GM21528 (cell line): ENCODE data around the gene SESN1.

Experiments used
- ATAC-seq: cut with Tn5 transposase; IDR thresholded peaks from one replicate; pipeline ENCODE4 v1.9.1; 2021; ENCODE audit warnings: mild to moderate bottlenecking, moderate library complexity; ENCODE audit not compliant: unreplicated experiment, low FRiP score

SESN1 gene

DNA sequence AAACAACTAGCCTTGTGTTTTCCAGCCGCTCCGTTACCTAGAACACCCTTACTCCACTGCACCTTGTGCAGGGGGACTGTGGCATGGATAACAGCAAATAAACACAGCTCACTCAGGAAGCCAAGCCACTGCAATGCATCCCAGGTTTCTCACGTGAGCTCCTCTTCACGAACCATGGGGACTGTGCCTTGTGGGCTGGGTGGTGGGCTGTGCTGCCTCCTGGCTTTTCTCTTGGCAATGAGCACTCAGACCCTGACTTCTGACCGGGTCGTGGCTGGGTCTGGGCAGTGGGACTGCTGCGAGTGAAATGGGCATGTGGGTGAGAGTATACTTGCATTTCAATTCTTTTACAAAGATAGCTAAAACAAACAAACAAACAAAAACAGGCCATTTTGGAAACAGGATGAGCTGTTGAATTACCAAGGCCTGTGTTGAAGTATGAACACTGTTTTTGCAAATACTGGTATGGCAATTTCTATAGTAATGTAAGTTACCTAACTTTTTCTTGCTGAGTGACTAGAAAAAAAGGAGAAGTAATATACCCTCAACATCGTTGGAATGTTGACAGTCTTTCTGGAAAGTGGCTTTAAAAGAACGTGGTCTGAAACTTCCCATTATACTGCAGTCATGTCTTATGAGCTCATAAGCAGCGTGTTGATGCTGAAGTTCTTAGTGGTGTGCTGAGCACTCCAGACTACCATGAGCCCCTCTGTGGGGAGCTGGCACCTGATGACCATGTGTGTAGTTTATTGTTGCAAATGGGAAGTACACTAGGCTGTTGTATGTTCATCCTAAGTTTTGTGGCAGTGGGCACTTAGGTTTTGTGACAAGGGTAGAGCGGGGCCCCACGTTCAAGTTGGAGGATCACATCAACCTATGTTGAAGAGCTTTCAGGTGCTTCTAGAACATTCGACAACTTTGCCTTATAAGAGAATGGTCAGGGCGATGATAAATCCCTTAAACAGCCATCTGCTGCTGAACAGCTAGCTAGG lies 126.0 kb downstream of the SESN1 start:
- ATAC-seq = no peak

DNA sequence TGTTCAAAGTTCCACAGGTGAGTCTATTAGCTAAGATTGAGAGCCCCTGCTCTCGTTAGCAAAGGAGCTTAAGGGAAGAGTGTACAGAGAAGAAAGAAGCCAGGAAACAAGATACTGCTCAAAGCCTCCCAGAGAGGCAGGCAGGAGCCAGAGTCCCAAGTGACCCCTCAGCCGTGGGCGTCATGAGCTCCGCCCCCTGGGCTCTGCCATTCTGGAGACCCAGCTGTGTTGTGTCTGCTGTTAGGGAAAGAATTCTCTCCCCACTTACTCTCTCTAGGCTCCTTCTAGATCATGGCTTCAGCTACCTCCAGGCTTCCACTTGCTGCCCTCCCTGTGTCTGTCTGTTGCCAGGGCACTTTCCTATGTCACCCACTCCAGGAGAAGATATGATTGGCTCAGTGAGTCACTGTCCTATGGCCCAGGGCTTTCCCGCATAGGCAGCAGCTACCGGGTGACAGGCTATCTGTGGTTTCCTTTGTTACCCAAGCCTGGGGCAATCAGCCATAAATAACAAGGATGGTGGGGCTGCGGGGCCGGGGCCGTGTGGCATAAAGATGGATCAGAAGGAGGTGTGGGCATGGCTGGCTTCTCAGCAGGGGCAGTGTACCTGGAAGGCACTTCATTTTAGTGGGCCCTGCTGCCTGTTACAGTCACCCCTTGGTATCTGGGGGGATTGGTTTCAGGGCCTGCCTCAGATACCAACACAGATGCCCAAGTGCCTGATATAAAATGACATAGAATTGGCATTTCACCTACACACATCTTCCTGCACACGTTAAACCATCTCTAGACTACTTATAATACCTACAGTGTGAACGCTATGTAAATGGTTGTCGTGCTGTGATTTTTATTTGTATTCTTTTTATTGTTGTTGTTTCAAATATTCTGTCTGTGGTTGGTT lies 127.5 kb downstream of the SESN1 start:
- no peak for ATAC-seq

DNA sequence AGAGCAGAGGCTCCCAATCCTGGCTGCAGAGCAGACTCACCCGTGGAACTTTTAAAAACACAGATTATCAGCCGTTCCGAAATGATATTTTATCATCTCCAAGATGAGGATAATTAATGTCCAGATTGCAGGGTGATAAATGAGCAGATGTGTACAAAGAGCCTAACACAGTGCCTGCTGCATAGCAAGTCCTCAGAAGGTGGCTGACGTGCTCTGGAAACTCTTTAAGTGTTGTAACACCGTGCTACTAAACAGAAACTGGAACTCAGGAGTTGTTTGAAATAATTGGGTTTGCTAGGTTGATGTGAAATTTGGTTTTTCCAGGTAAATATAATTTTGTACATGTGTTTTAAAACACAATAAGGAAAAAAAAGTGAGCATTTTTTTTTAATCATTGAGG lies 128.4 kb downstream of the SESN1 start:
- ATAC-seq = no peak

DNA sequence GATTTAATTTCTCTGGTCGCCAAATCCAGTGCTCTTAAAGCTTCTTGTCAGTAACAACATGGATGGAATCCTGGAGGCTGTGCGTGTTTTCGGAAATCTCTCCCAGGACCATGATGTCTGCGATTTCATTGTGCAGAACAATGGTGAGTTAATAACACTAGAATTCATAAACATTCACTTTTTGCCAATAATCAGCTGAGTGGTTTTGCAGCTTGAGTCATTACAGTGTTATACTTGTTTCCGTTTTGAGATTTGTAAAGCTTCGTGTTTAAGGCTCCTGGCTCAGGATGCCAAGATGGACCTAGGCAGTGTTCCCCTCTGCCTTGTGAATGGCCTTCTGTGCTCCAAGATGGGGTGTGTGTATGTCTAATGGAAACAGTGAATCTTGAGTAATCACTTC lies 132.7 kb downstream of the SESN1 start:
- ATAC-seq = no peak

DNA sequence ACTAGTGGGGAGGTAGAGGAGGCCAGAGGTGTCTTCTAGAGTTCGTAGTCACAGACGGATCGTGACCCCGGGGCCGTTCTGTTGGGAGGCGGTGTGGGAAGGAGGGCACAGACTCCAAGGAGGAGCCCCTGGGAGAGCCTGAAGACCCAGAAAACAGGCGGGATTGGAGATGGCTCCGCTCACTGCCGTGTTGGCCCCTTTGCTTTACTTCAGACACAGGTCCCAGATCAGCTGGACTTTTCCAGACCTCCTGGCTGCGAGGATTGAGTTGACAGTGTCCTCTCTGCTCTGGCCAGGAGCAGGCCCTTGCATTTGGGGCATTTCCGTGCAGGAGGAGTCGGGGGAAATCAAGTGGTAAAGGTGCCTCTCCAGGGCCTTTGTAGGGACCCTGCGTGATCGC lies 133.6 kb downstream of the SESN1 start:
- ATAC-seq = no peak

DNA sequence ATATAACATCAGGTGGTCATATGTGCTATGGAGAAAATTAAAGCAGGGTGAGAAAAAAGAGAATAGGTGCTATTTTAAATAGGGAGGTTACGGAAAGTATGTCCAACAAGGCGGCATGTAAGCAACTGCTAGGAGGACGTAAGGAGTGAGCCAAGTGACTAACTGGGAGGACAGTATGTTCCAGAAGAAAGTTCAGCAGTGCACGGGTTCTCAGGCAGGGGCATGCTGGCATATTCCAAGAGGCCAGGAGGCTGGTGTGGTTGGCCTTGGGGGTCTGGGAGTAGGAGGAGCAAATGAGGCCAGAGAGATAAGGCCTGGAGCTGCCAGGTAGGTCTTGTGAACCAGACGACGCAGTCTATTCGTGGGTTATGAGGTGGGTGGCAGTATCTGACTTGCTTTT lies 134.0 kb downstream of the SESN1 start:
- no peak for ATAC-seq

DNA sequence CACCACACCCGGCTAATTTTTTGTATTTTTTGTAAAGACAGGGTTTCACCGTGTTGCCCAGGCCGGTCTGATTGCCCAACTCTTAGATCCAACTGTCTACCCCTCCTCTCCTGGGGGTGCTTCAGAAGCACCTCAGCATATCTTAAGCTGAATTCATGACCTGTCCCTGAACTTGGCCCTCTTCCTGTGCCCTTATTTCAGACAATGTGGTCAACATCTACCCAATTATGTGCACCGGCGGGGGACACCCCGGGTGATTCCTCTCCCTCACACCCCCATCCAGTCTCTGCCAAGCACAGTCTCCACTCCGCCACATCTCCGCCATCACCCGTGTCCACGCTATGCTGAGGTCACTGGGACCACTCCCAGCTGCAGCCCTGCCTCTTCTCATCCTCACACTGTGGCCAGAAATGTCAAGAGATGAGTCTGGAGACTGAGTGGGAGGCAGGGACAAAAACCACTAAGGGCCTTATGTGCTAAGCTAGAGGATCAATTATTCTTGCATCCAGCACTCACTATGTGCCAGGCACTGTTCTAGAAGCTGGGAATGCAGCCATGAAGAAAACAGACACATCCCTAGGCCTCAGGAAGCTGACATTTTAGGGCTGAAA lies 134.6 kb downstream of the SESN1 start:
- no peak for ATAC-seq

DNA sequence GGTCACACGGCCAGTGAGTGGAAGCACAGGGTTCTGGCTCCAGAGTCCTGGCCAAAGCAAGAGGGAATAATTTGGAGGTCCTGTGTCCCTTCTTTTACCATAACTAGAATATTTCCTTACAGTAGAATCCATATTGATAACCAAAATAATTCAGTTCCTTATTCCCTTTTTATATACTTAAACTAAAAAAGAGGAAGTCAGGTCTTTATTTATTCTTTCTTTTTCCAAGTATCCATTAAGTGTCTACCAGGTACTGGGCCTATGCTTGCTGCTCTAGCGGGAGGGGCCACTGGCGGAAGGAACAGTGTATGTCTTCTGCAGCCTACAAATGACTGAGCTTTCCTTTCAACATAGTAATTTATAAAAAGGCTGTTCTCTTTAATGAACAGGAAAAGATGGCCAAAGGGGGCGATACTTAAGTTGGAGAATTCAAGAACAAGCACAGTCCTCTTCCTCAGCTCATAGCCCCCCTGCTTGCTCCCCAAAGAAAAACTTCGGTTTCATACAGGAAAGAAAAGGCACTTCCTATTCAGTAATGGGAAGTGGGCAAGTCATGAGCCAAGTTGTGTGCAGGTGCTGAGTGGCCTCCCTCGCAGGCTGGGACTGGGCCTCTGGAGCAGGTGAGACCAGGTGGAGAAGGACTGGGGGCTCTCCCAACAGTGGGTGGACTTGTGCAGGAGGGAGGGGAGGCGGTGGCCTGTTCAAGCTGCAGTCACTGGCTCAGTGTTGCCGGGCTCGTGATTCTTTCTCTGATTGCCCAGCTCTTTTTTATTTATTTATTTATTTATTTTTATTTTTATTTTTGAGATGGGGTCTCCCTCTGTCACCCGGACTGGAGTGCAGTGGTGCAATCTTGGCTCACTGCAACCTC lies 135.5 kb downstream of the SESN1 start:
- no peak for ATAC-seq

DNA sequence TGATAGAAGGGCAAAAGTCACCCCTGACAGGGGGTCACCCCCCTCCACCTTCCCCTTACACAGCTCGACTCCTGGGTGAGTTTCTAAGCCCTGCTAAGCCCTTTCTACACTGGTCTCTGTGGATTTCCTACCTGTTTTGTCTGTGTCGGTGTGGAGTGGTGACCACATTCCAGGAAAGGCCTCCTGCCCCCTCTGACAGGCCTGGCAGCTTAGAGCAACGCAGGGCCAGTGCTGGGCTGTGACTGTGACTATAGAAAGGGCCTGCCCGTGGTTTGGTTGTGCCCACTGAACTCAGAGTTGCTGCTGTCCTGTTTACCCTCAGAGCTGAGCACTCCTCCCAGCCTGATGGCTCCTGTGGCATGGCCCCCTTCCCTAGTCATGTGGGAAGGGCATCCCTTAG lies 137.4 kb downstream of the SESN1 start:
- no peak for ATAC-seq

DNA sequence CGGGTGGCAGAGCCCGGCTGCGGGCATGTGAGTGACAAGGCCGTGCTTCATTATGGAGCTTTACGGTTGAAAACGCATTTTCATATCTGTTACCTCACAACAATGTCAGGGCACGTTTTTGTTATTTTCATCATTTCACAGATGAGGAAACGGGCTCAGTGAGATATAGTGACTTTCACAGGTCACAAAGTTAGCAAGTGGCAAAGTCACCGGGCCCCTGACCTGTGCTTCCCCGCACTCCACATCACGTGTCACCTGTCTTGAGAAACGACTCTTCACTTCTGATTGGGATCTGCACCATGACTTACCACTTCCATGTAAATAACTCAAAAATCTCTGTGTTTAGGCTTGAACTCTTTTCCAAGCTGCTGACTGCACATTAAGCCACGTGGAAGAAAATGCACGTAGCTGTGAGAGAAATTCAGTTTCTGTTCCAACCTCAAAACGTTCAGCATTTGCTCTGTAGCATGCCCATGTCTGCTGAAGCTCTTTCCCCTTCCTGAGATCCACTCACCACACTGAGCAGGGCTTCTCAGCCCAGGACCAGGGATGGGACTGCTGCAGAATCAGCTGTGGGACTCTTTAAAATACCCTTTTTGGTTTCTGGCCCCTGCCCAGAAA lies 139.2 kb downstream of the SESN1 start:
- ATAC-seq = no peak

DNA sequence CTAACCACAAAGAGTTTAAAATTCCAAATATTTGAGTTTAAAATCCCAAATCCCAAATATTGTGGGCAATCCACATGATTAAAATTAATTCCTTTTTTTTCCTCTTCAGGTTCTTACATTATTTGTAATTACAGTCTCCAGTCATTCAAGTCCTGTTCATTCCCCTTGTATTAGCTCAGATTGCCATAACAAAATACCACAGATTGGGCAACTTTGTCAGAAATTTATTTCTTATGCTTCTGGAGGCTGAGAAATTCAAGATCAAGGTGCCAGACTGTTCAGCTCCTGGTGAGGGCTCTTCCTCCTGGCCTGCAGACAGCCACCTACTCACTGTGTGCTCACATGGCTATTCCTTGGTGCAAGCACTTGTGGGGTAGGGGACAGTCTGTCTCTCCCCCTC lies 141.0 kb downstream of the SESN1 start:
- no peak for ATAC-seq

DNA sequence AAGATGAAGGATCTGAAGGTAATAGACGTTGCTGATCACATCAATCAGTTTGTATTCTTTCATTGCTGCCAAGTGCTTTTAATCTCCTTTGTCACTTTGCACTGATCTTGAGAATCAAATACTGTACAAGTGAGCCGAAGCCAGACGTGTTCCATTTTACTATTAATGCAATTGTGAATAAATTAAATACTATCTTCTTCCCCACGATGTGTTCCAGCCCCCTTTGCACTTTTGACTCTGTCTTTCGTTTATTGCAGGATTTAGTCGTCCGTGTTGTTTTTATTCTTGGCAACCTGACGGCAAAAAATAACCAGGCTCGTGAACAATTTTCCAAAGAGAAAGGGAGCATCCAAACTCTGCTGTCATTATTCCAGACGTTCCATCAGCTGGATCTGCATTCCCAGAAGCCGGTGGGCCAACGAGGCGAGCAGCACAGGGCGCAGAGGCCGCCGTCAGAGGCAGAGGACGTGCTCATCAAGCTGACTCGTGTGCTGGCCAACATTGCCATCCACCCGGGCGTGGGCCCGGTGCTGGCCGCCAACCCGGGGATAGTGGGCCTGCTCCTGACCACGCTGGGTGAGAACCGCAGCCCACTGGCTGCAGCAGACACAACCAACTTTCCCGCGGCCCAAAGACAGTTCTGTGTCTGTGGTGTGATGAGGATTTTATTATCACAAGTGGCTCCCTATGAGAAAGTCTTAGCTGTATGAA lies 141.7 kb downstream of the SESN1 start:
- no peak for ATAC-seq

DNA sequence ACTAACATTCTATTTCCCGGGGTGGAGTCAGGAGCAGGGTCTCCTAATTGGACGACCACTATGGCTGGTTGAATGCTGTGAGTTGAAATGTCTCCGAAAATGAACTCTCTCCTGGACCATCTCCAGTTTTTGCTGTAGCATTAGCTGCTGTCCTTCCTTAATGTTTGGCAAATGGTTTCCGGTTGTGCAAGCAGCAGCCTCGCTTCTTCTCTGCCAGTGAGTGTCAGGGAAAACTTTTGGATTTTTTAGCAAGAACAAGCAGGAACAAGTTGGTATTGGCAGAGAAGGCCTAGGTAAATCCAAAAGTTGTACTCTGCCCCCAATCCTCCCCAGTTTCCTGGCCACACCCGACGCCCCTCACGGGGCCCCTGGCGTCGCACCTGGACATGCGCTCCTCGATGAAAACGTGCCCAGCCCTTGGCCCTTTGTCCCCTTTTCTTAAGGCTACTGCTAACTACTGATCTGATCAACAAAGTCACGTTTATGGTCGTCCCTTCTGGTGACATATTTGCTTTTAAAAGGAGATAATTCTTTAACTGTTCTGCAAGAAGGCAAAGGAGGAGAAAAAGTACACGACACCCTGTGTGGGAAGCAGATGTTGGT lies 143.2 kb downstream of the SESN1 start:
- ATAC-seq = no peak

DNA sequence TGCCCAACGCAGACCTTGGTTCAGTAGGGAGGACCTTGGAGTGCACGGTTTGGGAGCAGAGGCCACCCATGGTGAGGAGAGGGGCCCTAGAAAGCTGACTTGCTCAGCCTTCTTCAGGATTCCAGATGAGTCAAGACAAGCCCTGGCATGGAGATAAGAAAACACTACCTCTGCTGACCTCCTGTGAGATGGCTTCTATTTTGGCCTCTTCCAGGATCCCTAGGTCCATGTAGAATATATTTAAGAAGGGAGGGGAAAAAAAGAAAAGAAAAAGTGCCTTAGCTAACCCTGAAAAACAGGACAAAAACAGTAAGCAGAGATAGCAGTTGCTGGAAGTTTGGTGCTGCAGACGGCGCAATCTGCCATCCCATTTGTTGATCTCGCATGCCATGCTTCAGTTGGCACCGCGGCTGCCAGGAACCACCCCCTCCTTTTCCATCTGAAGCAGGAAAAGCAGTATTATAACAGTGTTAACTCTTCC lies 146.4 kb downstream of the SESN1 start:
- ATAC-seq = no peak

DNA sequence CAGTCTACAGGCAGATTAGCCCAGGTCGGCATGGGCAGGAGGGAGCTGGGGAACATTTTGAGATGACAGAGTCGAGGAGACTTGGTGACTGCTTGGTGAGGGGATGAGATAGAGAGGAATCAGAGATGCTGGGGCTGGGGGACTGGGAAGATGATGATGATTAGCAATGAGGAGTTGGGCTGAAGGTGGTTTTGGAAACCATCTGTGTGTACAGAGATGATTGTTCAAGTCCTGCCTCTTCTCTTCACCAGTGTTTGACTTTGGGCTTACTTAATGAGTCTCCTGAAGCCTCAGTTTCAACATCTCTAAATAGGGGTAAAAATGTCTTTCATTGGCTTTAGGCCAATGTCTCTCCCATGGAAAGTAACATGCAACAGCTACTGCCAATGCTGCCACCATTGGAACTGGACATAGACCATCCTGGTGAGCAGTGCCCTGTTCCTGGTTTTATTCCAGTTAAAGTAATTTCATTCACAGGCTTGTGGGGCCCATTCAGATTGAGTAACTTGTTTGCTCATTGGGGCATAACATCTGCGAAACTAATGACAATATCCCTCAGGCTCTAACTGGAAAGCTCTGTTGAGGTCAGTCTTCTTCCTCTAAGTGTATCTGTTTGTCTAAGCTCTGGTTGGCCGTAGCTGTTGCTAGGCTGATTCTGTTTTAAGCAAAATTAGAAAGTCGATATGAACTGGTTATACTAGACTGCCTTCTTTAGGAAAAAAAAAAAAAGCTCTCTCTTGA lies 147.4 kb downstream of the SESN1 start:
- no peak for ATAC-seq

DNA sequence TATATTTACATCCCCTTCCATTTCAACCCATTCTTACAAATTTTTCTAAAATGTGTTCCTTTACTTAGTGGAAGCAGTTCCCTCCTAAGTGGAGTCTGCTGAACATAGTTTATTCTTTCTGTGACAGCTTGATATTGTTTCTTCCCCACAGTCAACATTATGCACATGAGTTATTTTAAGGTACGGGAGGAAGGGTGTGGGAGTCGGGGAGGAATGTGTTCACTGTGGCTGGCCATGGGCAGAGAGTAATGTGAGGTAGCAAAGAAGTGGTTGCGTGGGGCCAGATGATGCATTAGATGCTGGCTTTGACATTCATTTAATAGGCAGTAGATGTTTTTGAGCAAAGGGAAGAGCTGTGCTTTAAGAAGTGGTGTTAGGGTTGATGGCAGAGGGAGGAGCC lies 148.0 kb downstream of the SESN1 start:
- no peak for ATAC-seq

DNA sequence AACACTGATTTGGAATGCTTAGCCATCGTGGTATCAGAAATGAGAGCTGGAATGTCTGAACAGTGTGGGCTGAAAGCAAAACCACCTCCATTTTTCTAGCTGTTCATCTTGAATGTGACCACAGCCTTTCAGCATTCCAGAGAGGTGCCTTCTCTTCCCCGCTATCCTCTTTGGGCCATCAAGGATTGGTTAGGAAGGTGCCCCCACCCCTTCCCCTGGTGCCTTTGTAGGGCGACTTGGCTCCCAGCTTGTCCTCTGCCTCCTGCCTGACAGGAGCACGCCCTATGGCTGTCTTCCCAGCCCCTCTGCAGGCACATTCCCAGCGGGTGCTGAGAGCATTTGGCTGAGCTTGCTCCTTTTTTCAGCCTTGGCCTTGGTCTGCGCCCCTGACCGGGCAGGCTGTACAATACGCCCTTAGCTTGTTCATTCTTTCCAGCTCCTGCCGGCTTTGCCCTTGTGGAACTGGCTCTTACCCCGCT lies 148.9 kb downstream of the SESN1 start:
- no peak for ATAC-seq
